HepG2 (cell line): ENCODE results near the gene C11orf24. TPM values are rescaled to one million over a fixed set of nuclear protein-coding genes. Genes with fewer than 3 reads are reported as not detected.

Experiments
- CEBPG ChIP-seq: IDR thresholded peaks from 2 replicates; pipeline ENCODE4 v1.6.1; 2016
- ETV6 ChIP-seq: sonication (generic); formaldehyde crosslinking; conservative IDR thresholded peaks from 2 replicates; pipeline ENCODE4 v1.4.0; 2020; ENCODE audit warnings: missing genetic modification reagents
- HMGXB3 ChIP-seq: sonication (generic); formaldehyde crosslinking; IDR thresholded peaks from 2 replicates; pipeline ENCODE4 v1.4.0; 2020; ENCODE audit warnings: missing genetic modification reagents, borderline replicate concordance
- HOXA7 ChIP-seq: sonication (generic); formaldehyde crosslinking; IDR thresholded peaks from 2 replicates; pipeline ENCODE4 v1.8.1; 2022; ENCODE audit warnings: mild to moderate bottlenecking, missing genetic modification reagents, moderate library complexity
- IRX3 ChIP-seq: sonication (generic); formaldehyde crosslinking; IDR thresholded peaks from 2 replicates; pipeline ENCODE4 v1.8.1; 2023; ENCODE audit warnings: mild to moderate bottlenecking, low read depth, missing genetic modification reagents, borderline replicate concordance
- KDM6A ChIP-seq: IDR thresholded peaks from 2 replicates; pipeline ENCODE4 v1.6.1; 2016; ENCODE audit warnings: low read depth
- LRRFIP1 ChIP-seq: sonication (generic); formaldehyde crosslinking; conservative IDR thresholded peaks from 2 replicates; pipeline ENCODE4 v1.4.0; 2020; ENCODE audit warnings: missing genetic modification reagents
- MIXL1 ChIP-seq: IDR thresholded peaks from 2 replicates; pipeline ENCODE4 v1.6.1; 2016
- MTERF4 ChIP-seq: sonication (generic); formaldehyde crosslinking; IDR thresholded peaks from 2 replicates; pipeline ENCODE4 v1.8.0; 2023; ENCODE audit warnings: mild to moderate bottlenecking, missing genetic modification reagents
- NFE2L1 ChIP-seq: sonication (generic); formaldehyde crosslinking; IDR thresholded peaks from 2 replicates; pipeline ENCODE4 v1.4.0; 2020; ENCODE audit warnings: missing genetic modification reagents, mild to moderate bottlenecking, borderline replicate concordance
- NR2F1 ChIP-seq, 2 experiments: fragments of 450-650 bp in 1 of 2; formaldehyde crosslinking in 1 of 2; IDR thresholded peaks; 2 replicates each; pipeline versions ENCODE4 v1.5.0 to v1.6.1; 2016 to 2020; ENCODE audit warnings: mild to moderate bottlenecking in 1 of 2, missing compliant biosample characterization in 1 of 2, missing genetic modification reagents in 1 of 2, moderate library complexity in 1 of 2
- PHF5A ChIP-seq: IDR thresholded peaks from one replicate; pipeline ENCODE4 v1.6.1; 2018; ENCODE audit warnings: low read depth, missing genetic modification reagents; ENCODE audit not compliant: unreplicated experiment
- SIX1 ChIP-seq: sonication (generic); formaldehyde crosslinking; IDR thresholded peaks from 2 replicates; pipeline ENCODE4 v1.4.0; 2020; ENCODE audit warnings: missing genetic modification reagents, borderline replicate concordance
- TBP ChIP-seq: sonication (generic); formaldehyde crosslinking; IDR thresholded peaks from 2 replicates; pipeline ENCODE4 v1.5.0; 2020; ENCODE audit warnings: missing genetic modification reagents
- ZBTB21 ChIP-seq: sonication (generic); formaldehyde crosslinking; IDR thresholded peaks from 2 replicates; pipeline ENCODE4 v1.4.0; 2020; ENCODE audit warnings: missing genetic modification reagents
- ZMYM3 ChIP-seq: sonication (generic); formaldehyde crosslinking; IDR thresholded peaks from 2 replicates; pipeline ENCODE4 v1.5.1; 2020; ENCODE audit warnings: mild to moderate bottlenecking, missing genetic modification reagents
- ZNF12 ChIP-seq: sonication (generic); formaldehyde crosslinking; IDR thresholded peaks from 2 replicates; pipeline ENCODE4 v1.5.0; 2020; ENCODE audit warnings: missing genetic modification reagents
- ZNF225 ChIP-seq: sonication (generic); formaldehyde crosslinking; IDR thresholded peaks from 2 replicates; pipeline ENCODE4 v1.4.0; 2020; ENCODE audit warnings: mild to moderate bottlenecking, missing genetic modification reagents
- ZNF33A ChIP-seq: sonication (generic); formaldehyde crosslinking; IDR thresholded peaks from 2 replicates; pipeline ENCODE4 v1.5.1; 2020; ENCODE audit warnings: missing genetic modification reagents, mild to moderate bottlenecking, moderate library complexity, borderline replicate concordance
- ZNF343 ChIP-seq: sonication (generic); formaldehyde crosslinking; IDR thresholded peaks from 2 replicates; pipeline ENCODE4 v1.4.0; 2020; ENCODE audit warnings: mild to moderate bottlenecking, missing genetic modification reagents
- ZNF431 ChIP-seq: sonication (generic); formaldehyde crosslinking; IDR thresholded peaks from 2 replicates; pipeline ENCODE4 v1.9.0; 2022; ENCODE audit warnings: missing genetic modification reagents, low read depth, mild to moderate bottlenecking, borderline replicate concordance
- ZNF501 ChIP-seq: sonication (generic); formaldehyde crosslinking; IDR thresholded peaks from 2 replicates; pipeline ENCODE4 v1.5.1; 2020; ENCODE audit warnings: mild to moderate bottlenecking, moderate library complexity, missing genetic modification reagents
- ZNF552 ChIP-seq: sonication (generic); formaldehyde crosslinking; IDR thresholded peaks from 2 replicates; pipeline ENCODE4 v1.9.0; 2022; ENCODE audit warnings: missing genetic modification reagents, mild to moderate bottlenecking, borderline replicate concordance
- polyA plus RNA-seq, 8 experiments: library from polyadenylated mRNA; depleted of rRNA in 3 of 8; stranded (reverse) in 7 of 8; unstranded in 1 of 8; fragments of >200 nt; fragmentation: Illumina TruSeq in 4 of 8; extraction: Trizol in 4 of 8; gene quantifications; 2 replicates each; pipeline versions ENCODE4 v1.2.1 to v1.2.3, GENCODE V29; 2011 to 2016; ENCODE audit warnings: low read depth in 4 of 8, missing spikeins in 1 of 8, mixed read lengths in 1 of 8; ENCODE audit not compliant: insufficient read depth in 1 of 8
- total RNA-seq, 5 experiments: library from RNA; depleted of rRNA; stranded (reverse); fragments of >200 nt; fragmentation: Illumina TruSeq; extraction: Trizol; gene quantifications; 2 replicates each; pipeline ENCODE4 v1.2.3, GENCODE V29; 2016; ENCODE audit warnings: low read depth in 1 of 5

Gene C11orf24
- total and polyA plus RNA-seq, 2 of the 13 experiments (the other 11 are each of a cell fraction or from before 2014, with no cell fraction given), result 52.9 to 55.5 TPM

DNA sequence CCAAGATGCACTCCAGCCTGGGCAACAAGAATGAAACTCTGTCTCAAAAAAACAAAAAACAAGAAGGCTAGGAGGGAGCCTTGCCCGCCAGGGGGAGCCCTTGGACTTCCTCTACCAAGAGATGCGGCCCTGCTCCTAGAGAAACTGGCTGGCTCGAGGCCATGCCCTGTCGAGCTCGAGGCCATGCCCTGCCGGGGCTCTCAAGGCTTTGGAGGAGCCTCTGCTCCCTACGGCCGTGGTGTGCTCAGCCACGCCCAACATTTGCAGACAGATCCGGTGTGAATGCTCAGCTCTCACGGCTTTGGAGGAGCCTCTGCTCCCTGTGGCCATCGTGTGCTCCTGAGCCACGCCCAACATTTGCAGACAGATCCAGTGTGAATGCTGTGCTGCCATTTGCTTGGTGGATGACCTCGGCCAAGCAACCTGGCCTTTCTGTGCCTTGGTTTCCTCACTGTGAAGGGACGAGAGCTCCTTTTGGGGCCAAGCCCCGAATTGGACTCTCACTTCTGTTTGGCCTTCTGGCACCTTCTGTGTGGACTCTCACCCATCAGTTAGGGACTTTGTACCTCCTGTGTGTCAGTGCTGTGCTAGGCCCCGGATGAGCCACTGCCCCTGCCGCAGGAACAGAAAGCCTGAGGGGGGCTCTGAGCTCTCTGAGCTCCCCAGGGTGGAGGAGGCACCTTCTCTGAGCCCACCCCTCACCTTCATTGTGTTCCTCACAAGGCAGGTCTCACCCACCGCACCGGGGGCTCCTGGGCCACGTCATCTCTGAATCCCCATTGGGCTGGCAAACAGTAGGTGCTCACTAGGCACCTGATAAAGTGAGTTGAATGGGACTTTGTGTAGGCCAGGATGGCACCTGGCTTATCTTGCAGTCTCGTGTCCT, 14.1 kb downstream of the C11orf24 start (continued):
- TF ChIP-seq ZNF431 (CRISPR knock-in tag), result no peak
- TF ChIP-seq ZNF225, result no peak
- TF ChIP-seq CEBPG (CRISPR knock-in tag), result no peak
- TF ChIP-seq LRRFIP1 (CRISPR knock-in tag), result no peak
- no peak for TF ChIP-seq IRX3 (CRISPR knock-in tag)
- TF ChIP-seq TBP (CRISPR knock-in tag), result no peak
- TF ChIP-seq ZNF552 (CRISPR knock-in tag), result 0 out of 2 replicates have a peak, but pooled peaks have one; percentile 39
- no peak for TF ChIP-seq KDM6A (CRISPR knock-in tag)
- peak; percentile 62; the same call in 1 of the 2 replicates for TF ChIP-seq ZMYM3 (CRISPR knock-in tag)
- peak; percentile 53; the same call in 1 of the 2 replicates for TF ChIP-seq ETV6 (CRISPR knock-in tag)
- TF ChIP-seq HMGXB3 (CRISPR knock-in tag), result no peak
- no peak for TF ChIP-seq ZNF33A (CRISPR knock-in tag)
- TF ChIP-seq ZNF501 (CRISPR knock-in tag), result peak; percentile 63; the same call in 1 of the 2 replicates
- no peak for TF ChIP-seq HOXA7 (CRISPR knock-in tag)
- no peak for TF ChIP-seq NR2F1 (CRISPR knock-in tag; IDR thresholded peaks at IDR 0.05)
- TF ChIP-seq ZNF12 (CRISPR knock-in tag), result no peak
- 0 out of 2 replicates have a peak, but pooled peaks have one; percentile 40 for TF ChIP-seq ZBTB21
- TF ChIP-seq MIXL1 (CRISPR knock-in tag), result no peak
- TF ChIP-seq SIX1, result no peak
- no peak for TF ChIP-seq MTERF4
- no peak for TF ChIP-seq ZNF343
- TF ChIP-seq PHF5A (CRISPR knock-in tag), result peak; percentile 59
- TF ChIP-seq NFE2L1 (CRISPR knock-in tag), result no peak
